ENCODE data around the gene KCP. TPM values are rescaled to one million over a fixed set of nuclear protein-coding genes. Genes with fewer than 3 reads are reported as not detected.
A peak's percentile ranks its signal among the peaks of the same experiment; 100 is the strongest.

The KCP gene
- total and polyA plus RNA-seq, 2 donors (not counting 1 experiment from before 2014, with no cell fraction given) = 2.3 to 3.8 TPM

- WGBS (ENCODE audit: insufficient coverage) = 93% methylated on average over 12 of the region's 12 CpGs
- Histone ChIP-seq H3K4me3 (ENCODE audit: control extremely low read depth in 1 of 5, extremely low read depth in 1 of 5, insufficient read depth in 1 of 5, low read depth in 2 of 5, low read length in 4 of 5) (no peak overlapping the region), H3K27me3 (replicated peaks in 1 of 4; ENCODE audit: control extremely low read depth in 1 of 4, control insufficient read depth in 3 of 4, insufficient read depth in 4 of 4, low read length in 3 of 4) (peaks cover 0 to 7% (median 3%) of the 10 kb centered on the region in 4 experiments), H3K79me2 (ENCODE audit: control insufficient read depth, insufficient read depth, low read length) (peaks cover 37% of the 10 kb centered on the region), H2AFZ (ENCODE audit: insufficient read depth, low read depth, low read length, poor library complexity, severe bottlenecking) (no peak overlapping the region), H4K20me1 (ENCODE audit: control insufficient read depth, insufficient read depth, low read length, poor library complexity, severe bottlenecking) (peaks cover 40% of the 10 kb centered on the region), H3K36me3 (replicated peaks in 1 of 2; ENCODE audit: control extremely low read depth in 1 of 2, control insufficient read depth in 1 of 2, extremely low read depth in 1 of 2, insufficient read depth in 2 of 2, low read length in 1 of 2) (peaks cover 0 to 18% of the 10 kb centered on the region in 2 experiments), H3K9me3 (ENCODE audit: control extremely low read depth in 1 of 3, control insufficient read depth in 2 of 3, insufficient read depth in 1 of 3, low read length in 2 of 3) (no peaks in the 10 kb centered on the region), H3K9ac (ENCODE audit: low read length) (no peak overlapping the region), H3K4me1 (ENCODE audit: control insufficient read depth in 2 of 2, insufficient read depth in 2 of 2, low read length in 2 of 2) (peaks cover 25 to 30% of the 10 kb centered on the region in 2 donors), H3K27ac (ENCODE audit: low read length in 2 of 2) (no peak overlapping the region), H3K4me2 (replicated peaks; ENCODE audit: low read depth, low read length, poor library complexity, severe bottlenecking) (no peak overlapping the region)
- ChIA-PET CTCF (interaction anchor here (3.0 kb wide), 1 partner anchor 18 kb away, joined by 17 read pairs; no protein-coding TSS in a partner anchor), POLR2A (no interaction called here)
- Mint-ChIP-seq H3K27me3 (peaks cover 4% of the 10 kb centered on the region), H3K4me1 (peaks cover 51% of the 10 kb centered on the region), H3K27ac (no peak overlapping the region), H3K9me3 (ENCODE audit: insufficient read depth) (no peaks in the 10 kb centered on the region), H3K4me3 (peak overlapping the region; percentile 3)
- intact Hi-C loops (cut with micrococcal nuclease) = no loop called here
- ATAC-seq (ENCODE audit: low read depth) (no peak), DNase-seq (no peak)
- TF ChIP-seq EZH2 (IDR thresholded peaks at IDR 0.05; ENCODE audit: borderline replicate concordance, insufficient read depth, low read depth, low read length, poor library complexity, severe bottlenecking) (no peak), CTCF (IDR thresholded peaks at IDR 0.05) (no peak)
These were observed 45.2 kb downstream of the KCP start for GRCh38 chr7:128865303-128865702.

GRCh38 chr7:128863433-128863989, 47.0 kb downstream of the KCP start:
- intact Hi-C loops (cut with micrococcal nuclease) = loop anchor here (2.0 kb wide), 4 partner anchors 73 to 639 kb away; partner anchors contain the start of genes CALU, CCDC136 and SMKR1
- POLR2A ChIA-PET = interaction anchor here (0.7 to 1.4 kb wide), 3 partner anchors 20 to 125 kb away, joined by 3 to 6 read pairs (median 4); no protein-coding TSS in a partner anchor
- peaks cover 0 to 18% of the 10 kb centered on the region in 2 experiments for H3K36me3 ChIP-seq (replicated peaks in 1 of 2; ENCODE audit: control extremely low read depth in 1 of 2, control insufficient read depth in 1 of 2, extremely low read depth in 1 of 2, insufficient read depth in 2 of 2, low read length in 1 of 2)

More at GRCh38 chr7:128863433-128863989, 47.0 kb downstream of the KCP start:
- peaks cover 12 to 21% of the 10 kb centered on the region in 2 donors for H3K4me1 ChIP-seq (ENCODE audit: control insufficient read depth in 2 of 2, insufficient read depth in 2 of 2, low read length in 2 of 2)
- CTCF ChIA-PET = interaction anchor here (0.6 to 3.0 kb wide), 14 partner anchors 11 to 436 kb away, joined by 3 to 17 read pairs (median 4); no protein-coding TSS in a partner anchor
- H3K4me3 ChIP-seq (ENCODE audit: control extremely low read depth in 1 of 5, extremely low read depth in 1 of 5, insufficient read depth in 1 of 5, low read depth in 2 of 5, low read length in 4 of 5) = peak overlapping the region; percentile 77 to 99 (median 97)
- H3K27me3 ChIP-seq (replicated peaks in 1 of 4; ENCODE audit: control extremely low read depth in 1 of 4, control insufficient read depth in 3 of 4, insufficient read depth in 4 of 4, low read length in 3 of 4) = peaks cover 0 to 3% (median 0%) of the 10 kb centered on the region in 4 experiments
- TF ChIP-seq CTCF (IDR thresholded peaks at IDR 0.05) (peak; percentile 55), EZH2 (IDR thresholded peaks at IDR 0.05; ENCODE audit: borderline replicate concordance, insufficient read depth, low read depth, low read length, poor library complexity, severe bottlenecking) (no peak)
- H4K20me1 ChIP-seq (ENCODE audit: control insufficient read depth, insufficient read depth, low read length, poor library complexity, severe bottlenecking) = peaks cover 26% of the 10 kb centered on the region
- DNase-seq (no peak), ATAC-seq (ENCODE audit: low read depth) (no peak)
- H3K79me2 ChIP-seq (ENCODE audit: control insufficient read depth, insufficient read depth, low read length) = peaks cover 37% of the 10 kb centered on the region
- peak overlapping the region; percentile 95 for H3K27ac ChIP-seq (ENCODE audit: low read length in 2 of 2)
- 1% methylated on average over 6 of the region's 6 CpGs for WGBS (ENCODE audit: insufficient coverage)
- peak overlapping the region; percentile 97 for H3K27ac Mint-ChIP-seq
- peak overlapping the region; percentile 90 for H3K4me2 ChIP-seq (replicated peaks; ENCODE audit: low read depth, low read length, poor library complexity, severe bottlenecking)
- no peaks in the 10 kb centered on the region for H3K9me3 ChIP-seq (ENCODE audit: control extremely low read depth in 1 of 3, control insufficient read depth in 2 of 3, insufficient read depth in 1 of 3, low read length in 2 of 3)
- peak overlapping the region; percentile 68 for H2AFZ ChIP-seq (ENCODE audit: insufficient read depth, low read depth, low read length, poor library complexity, severe bottlenecking)
- peak overlapping the region; percentile 97 for H3K4me3 Mint-ChIP-seq
- peaks cover 48% of the 10 kb centered on the region for H3K4me1 Mint-ChIP-seq
- H3K9me3 Mint-ChIP-seq (ENCODE audit: insufficient read depth) = no peaks in the 10 kb centered on the region
- H3K27me3 Mint-ChIP-seq = no peaks in the 10 kb centered on the region
- peak overlapping the region; percentile 98 for H3K9ac ChIP-seq (ENCODE audit: low read length)
